Karpas-422 (cell line): Measurements from ENCODE around the gene EID2B. TPM values are rescaled to one million over a fixed set of nuclear protein-coding genes. Genes with fewer than 3 reads are reported as not detected.

Experiments used
- DNase-seq: peaks from one replicate; pipeline ENCODE4 v3.0.0-alpha.2; 2015
- H2AFZ ChIP-seq: fragments of 200-600 bp; sonication (generic); 2 replicates; pipeline ENCODE4 v1.6.1; 2014; ENCODE audit warnings: antibody characterized with exemption, low read length, mixed read lengths
- H3K27ac ChIP-seq: fragments of 200-600 bp; sonication (generic); 2 replicates; pipeline ENCODE4 v1.5.1; 2014; ENCODE audit warnings: mild to moderate bottlenecking, low read length, moderate library complexity
- H3K27me3 ChIP-seq: fragments of 200-600 bp; sonication (generic); 2 replicates; pipeline ENCODE4 v1.6.1; 2014; ENCODE audit warnings: low read length, mixed read lengths
- H3K36me3 ChIP-seq: fragments of 200-600 bp; sonication (generic); 2 replicates; pipeline ENCODE4 v1.6.1; 2014; ENCODE audit warnings: low read length, mixed read lengths; ENCODE audit not compliant: insufficient read depth
- H3K4me1 ChIP-seq: fragments of 200-600 bp; sonication (generic); 2 replicates; pipeline ENCODE4 v1.6.1; 2014; ENCODE audit warnings: mild to moderate bottlenecking, low read length, mixed read lengths
- H3K4me2 ChIP-seq: fragments of 200-600 bp; sonication (generic); 2 replicates; pipeline ENCODE4 v1.6.1; 2014; ENCODE audit warnings: low read length, low read depth, mild to moderate bottlenecking; ENCODE audit not compliant: poor library complexity, severe bottlenecking
- H3K4me3 ChIP-seq: fragments of 200-600 bp; sonication (generic); 2 replicates; pipeline ENCODE4 v1.5.1; 2014; ENCODE audit warnings: mild to moderate bottlenecking, antibody characterized with exemption, low read length, mixed read lengths
- H3K79me2 ChIP-seq: fragments of 200-600 bp; sonication (generic); 2 replicates; pipeline ENCODE4 v1.6.1; 2014; ENCODE audit warnings: mild to moderate bottlenecking, low read length, mixed read lengths
- H3K9ac ChIP-seq: fragments of 200-600 bp; sonication (generic); 2 replicates; pipeline ENCODE4 v1.6.0; 2014; ENCODE audit warnings: low read length
- H3K9me2 ChIP-seq: fragments of 200-600 bp; sonication (generic), shearing (Covaris generic); replicated peaks from 2 replicates; pipeline ENCODE4 v1.6.0; 2014; ENCODE audit warnings: mild to moderate bottlenecking, low read length, moderate library complexity; ENCODE audit not compliant: insufficient read depth
- H3K9me3 ChIP-seq: fragments of 300-700, 200-600 bp; sonication (generic); 2 replicates; pipeline ENCODE4 v1.6.1; 2014; ENCODE audit warnings: low read length, mixed read lengths
- H4K20me1 ChIP-seq: fragments of 200-600 bp; sonication (generic); 2 replicates; pipeline ENCODE4 v1.6.1; 2014; ENCODE audit warnings: mild to moderate bottlenecking, antibody characterized with exemption, low read length, low read depth; ENCODE audit not compliant: insufficient read depth
- total RNA-seq: library from RNA; depleted of rRNA; stranded (reverse); fragments of >200 nt; shearing (Covaris generic); gene quantifications from 2 replicates; pipeline ENCODE4 v1.2.3, GENCODE V29; 2014; ENCODE audit warnings: low replicate concordance; rRNA removed

The EID2B gene, protein sequence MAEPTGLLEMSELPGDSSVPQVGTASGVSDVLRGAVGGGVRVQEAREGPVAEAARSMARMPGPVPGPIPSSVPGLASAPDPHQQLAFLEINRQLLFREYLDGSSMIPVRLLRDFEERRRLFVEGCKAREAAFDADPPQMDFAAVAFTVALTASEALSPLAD
- total RNA-seq, result 4.2 and 6.5 TPM in 2 replicates

- no peaks in the 10 kb centered on the region for H3K9me3 ChIP-seq
- peaks cover 30% of the 10 kb centered on the region for H3K4me1 ChIP-seq
- peak; percentile 98 for DNase-seq
- no peaks in the 10 kb centered on the region for H3K9me2 ChIP-seq
- H3K4me3 ChIP-seq, result peak within 1 kb of the TSS; percentile 94
- H3K27ac ChIP-seq, result peak within 1 kb of the TSS; percentile 16; the same call in 1 of the 2 replicates
- H3K4me2 ChIP-seq, result peak within 1 kb of the TSS; percentile 97
- peaks cover 12% of the 10 kb centered on the region for H3K79me2 ChIP-seq
- peak within 1 kb of the TSS; percentile 87 for H2AFZ ChIP-seq
- H3K9ac ChIP-seq, result peak within 1 kb of the TSS; percentile 91
- H3K27me3 ChIP-seq, result no peaks in the 10 kb centered on the region
- no peaks in the 10 kb centered on the region for H4K20me1 ChIP-seq
- H3K36me3 ChIP-seq, result no peaks in the 10 kb centered on the region
These were observed at the start of gene EID2B for GRCh38 chr19:39532233-39533002. Gene EID2B (minus strand): TSS chr19:39532852. CDS start chr19:39532802, 50 bp downstream.

DNA sequence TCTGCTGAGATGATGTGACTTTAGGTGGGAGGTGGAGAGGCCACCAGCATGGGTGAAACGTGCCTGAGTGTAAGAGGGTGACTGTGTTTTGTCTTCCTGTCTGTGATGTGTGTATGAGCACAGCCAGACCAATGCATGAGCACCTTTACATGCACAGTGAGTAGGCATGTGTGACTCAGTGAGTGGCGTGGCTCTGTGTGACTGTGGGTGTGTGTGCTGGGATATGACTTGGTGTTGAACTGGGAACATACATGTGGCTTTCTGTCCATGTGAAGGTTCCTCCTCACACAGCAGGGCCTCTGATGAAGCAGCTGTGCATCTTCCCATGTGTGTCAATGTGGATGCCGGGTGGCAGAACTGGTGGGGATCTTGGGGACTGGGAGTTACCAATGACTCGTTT is 49.8 kb upstream of the EID2B start:
- Histone ChIP-seq H3K27me3 (peaks cover 3% of the 10 kb centered on the region; the same call in 1 of the 2 replicates), H3K36me3 (no peaks in the 10 kb centered on the region; the same call in 1 of the 2 replicates), H3K4me3 (peak overlapping the region; percentile 40), H3K4me1 (peaks cover 56% of the 10 kb centered on the region), H2AFZ (no peak overlapping the region), H3K4me2 (peak overlapping the region; percentile 84), H3K79me2 (no peaks in the 10 kb centered on the region), H3K9ac (0 out of 2 replicates have a peak overlapping the region, but pooled peaks have one; percentile 51), H3K9me2 (no peaks in the 10 kb centered on the region), H3K27ac (peak overlapping the region; percentile 80; the same call in 1 of the 2 replicates), H3K9me3 (peaks cover 4% of the 10 kb centered on the region), H4K20me1 (no peaks in the 10 kb centered on the region)
- no peak for DNase-seq

DNA sequence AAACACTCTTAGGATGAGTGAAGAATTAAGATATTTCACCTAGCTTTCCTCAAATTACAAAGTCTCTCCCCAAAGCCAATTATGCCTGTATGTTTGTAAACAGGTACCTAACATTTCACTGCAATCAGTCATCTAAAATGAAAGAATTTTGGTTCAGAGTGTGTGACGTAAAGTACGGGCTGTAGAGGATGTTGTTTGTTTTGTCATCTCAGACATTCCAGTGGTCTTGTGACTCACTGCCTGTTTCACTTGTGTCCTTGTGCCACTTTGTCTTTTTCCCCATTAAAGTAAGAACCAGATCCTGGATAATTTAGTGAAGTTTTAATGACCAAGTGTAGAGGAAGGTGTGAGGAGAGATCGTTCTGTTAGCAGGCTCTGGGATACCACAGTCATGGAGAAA is 36.0 kb upstream of the EID2B start:
- DNase-seq, result no peak
- no peak overlapping the region for H3K9ac ChIP-seq
- H3K27me3 ChIP-seq, result no peaks in the 10 kb centered on the region; the same call in 1 of the 2 replicates
- no peaks in the 10 kb centered on the region for H4K20me1 ChIP-seq
- H3K4me1 ChIP-seq, result no peaks in the 10 kb centered on the region
- no peaks in the 10 kb centered on the region for H3K36me3 ChIP-seq
- H3K4me3 ChIP-seq, result no peak overlapping the region
- no peaks in the 10 kb centered on the region for H3K9me3 ChIP-seq
- no peak overlapping the region for H3K4me2 ChIP-seq
- no peaks in the 10 kb centered on the region for H3K9me2 ChIP-seq
- no peaks in the 10 kb centered on the region for H3K79me2 ChIP-seq
- no peak overlapping the region for H3K27ac ChIP-seq
- no peak overlapping the region for H2AFZ ChIP-seq

DNA sequence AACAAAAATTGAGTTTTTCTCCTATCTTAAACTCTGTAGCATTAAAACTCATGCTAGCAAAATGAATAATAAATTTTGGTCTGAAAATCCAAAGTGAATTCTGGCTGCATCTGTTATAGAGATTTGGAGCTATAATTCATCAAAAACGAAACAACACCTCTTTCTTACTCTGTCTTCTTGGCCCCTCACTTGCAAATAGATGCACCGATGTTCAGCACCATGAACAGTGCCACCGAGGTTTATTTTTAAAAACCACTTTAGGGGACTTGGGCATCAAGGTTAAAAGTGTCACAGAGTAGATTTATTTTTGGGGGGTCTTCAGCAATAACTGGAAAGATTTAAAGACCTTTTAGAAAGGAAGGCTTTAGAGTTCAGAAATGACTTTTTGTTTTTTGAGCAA is 33.4 kb upstream of the EID2B start:
- H3K27ac ChIP-seq, result no peak overlapping the region
- H3K9me3 ChIP-seq, result no peaks in the 10 kb centered on the region
- H3K27me3 ChIP-seq, result no peaks in the 10 kb centered on the region
- H3K79me2 ChIP-seq, result no peaks in the 10 kb centered on the region
- H3K4me2 ChIP-seq, result no peak overlapping the region
- H3K4me1 ChIP-seq, result no peaks in the 10 kb centered on the region
- H3K9ac ChIP-seq, result no peak overlapping the region
- H4K20me1 ChIP-seq, result no peaks in the 10 kb centered on the region
- H3K9me2 ChIP-seq, result no peaks in the 10 kb centered on the region
- no peak overlapping the region for H3K4me3 ChIP-seq
- no peak overlapping the region for H2AFZ ChIP-seq
- no peaks in the 10 kb centered on the region for H3K36me3 ChIP-seq
- no peak for DNase-seq

- no peak overlapping the region for H3K4me3 ChIP-seq
- no peak overlapping the region for H3K9ac ChIP-seq
- H3K9me3 ChIP-seq, result no peaks in the 10 kb centered on the region
- DNase-seq, result no peak
- no peaks in the 10 kb centered on the region for H3K79me2 ChIP-seq
- H4K20me1 ChIP-seq, result no peaks in the 10 kb centered on the region
- peaks cover 11% of the 10 kb centered on the region for H3K4me1 ChIP-seq
- H3K4me2 ChIP-seq, result no peak overlapping the region
- H3K36me3 ChIP-seq, result no peaks in the 10 kb centered on the region
- H3K27ac ChIP-seq, result no peak overlapping the region
- no peaks in the 10 kb centered on the region for H3K9me2 ChIP-seq
- H2AFZ ChIP-seq, result no peak overlapping the region
- H3K27me3 ChIP-seq, result no peaks in the 10 kb centered on the region
These were observed 30.8 kb upstream of the EID2B start for GRCh38 chr19:39563408-39563807.

DNA sequence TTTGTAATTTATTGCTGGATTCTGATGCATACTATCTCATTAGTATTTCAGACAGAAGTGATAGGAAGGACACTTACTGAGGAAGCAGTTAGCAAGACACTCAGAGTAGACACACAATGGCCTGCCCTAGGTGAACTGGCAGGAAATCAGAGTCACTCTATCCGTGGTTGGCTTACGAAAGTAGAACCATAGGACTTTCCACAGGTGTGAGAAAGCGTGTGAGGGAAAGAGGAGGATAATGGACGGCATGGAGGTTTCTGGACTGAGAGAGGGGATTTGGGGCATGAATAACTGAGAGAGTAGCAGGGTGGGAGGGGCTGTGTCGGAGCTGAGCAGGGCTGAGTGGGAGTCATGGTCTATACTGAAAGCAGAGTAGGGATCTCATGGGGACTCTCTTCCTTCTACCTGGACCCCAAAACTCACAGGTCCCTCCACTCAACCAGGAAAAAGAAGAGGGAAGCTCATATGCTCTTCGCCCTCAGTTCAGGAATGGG is 26.0 kb upstream of the EID2B start:
- no peaks in the 10 kb centered on the region for H3K9me2 ChIP-seq
- no peaks in the 10 kb centered on the region for H3K9me3 ChIP-seq
- no peaks in the 10 kb centered on the region for H4K20me1 ChIP-seq
- H3K4me1 ChIP-seq, result peaks cover 38% of the 10 kb centered on the region
- peak overlapping the region; percentile 54 for H3K9ac ChIP-seq
- peak overlapping the region; percentile 73 for H3K4me2 ChIP-seq
- H3K79me2 ChIP-seq, result no peaks in the 10 kb centered on the region
- H3K4me3 ChIP-seq, result peak overlapping the region; percentile 63
- no peaks in the 10 kb centered on the region for H3K27me3 ChIP-seq
- no peak for DNase-seq
- peak overlapping the region; percentile 68 for H3K27ac ChIP-seq
- H3K36me3 ChIP-seq, result no peaks in the 10 kb centered on the region
- H2AFZ ChIP-seq, result peak overlapping the region; percentile 71

DNA sequence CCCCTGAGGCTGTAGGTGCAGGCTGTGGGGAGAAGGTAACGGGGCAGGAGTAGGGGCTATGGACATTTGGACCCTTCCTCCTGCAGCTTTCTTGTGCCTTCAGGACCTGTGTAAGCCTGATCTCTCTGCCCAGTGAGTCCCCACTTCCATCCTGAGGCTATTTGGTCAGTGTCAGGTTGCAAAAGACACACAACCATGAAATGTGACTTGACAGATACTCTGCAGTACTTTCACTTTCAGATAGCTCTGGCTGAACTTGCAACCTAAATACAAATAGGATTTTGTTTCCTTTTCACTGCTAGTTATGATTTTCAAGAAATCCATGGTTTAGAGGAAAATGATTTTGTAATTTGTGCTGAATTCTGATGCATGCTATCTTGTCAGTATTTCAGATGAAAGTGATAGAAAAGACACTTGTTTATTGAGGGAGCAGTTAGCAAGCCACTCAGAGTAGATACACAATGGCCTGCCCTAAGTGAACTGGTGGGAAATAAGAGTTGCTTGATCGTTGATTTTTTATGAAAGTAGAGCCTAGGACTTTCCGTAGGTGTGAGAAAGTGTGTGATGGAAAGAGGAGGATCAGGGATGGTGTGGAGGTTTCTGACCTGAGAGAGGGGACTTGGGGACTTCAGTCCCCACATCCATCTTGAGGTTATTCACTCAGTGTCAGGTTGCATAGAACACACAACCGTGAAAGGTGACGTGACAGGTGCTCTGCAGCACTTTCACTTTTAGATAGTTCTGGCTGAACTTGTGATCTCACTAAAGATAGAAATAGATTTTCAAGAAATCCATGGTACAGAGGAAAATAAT is 25.4 kb upstream of the EID2B start:
- peak; percentile 59 for DNase-seq
- Histone ChIP-seq H3K9me2 (no peaks in the 10 kb centered on the region), H3K4me1 (peaks cover 45% of the 10 kb centered on the region), H3K4me2 (peak overlapping the region; percentile 73), H3K79me2 (no peaks in the 10 kb centered on the region), H3K36me3 (no peaks in the 10 kb centered on the region), H4K20me1 (no peaks in the 10 kb centered on the region), H3K27me3 (no peaks in the 10 kb centered on the region), H3K9me3 (no peaks in the 10 kb centered on the region), H3K4me3 (peak overlapping the region; percentile 63), H3K9ac (peak overlapping the region; percentile 54), H3K27ac (peak overlapping the region; percentile 68), H2AFZ (peak overlapping the region; percentile 71)
